OCI-M1 (cell line): ENCODE results near the gene RTN4.

Experiments used
- DNase-seq: peaks from one replicate; lab custom pipeline; 2025; lab: John Stamatoyannopoulos, UW

RTN4 gene

GRCh38 chr2:55038428-55038827, 11.8 kb downstream of the RTN4 start:
- DNase-seq = peak; percentile 59

GRCh38 chr2:55035716-55036115, 14.5 kb downstream of the RTN4 start:
- no peak for DNase-seq

- no peak for DNase-seq
These were observed 16.3 kb downstream of the RTN4 start for GRCh38 chr2:55033921-55034320.

GRCh38 chr2:55033076-55033742, 17.0 kb downstream of the RTN4 start:
- DNase-seq = peak; percentile 57

- no peak for DNase-seq
These were observed 18.7 kb downstream of the RTN4 start for GRCh38 chr2:55031505-55031904.

GRCh38 chr2:55030766-55031165, 19.5 kb downstream of the RTN4 start:
- no peak for DNase-seq

GRCh38 chr2:55029098-55029497, 21.2 kb downstream of the RTN4 start:
- DNase-seq = no peak

GRCh38 chr2:55027226-55027625, 23.0 kb downstream of the RTN4 start:
- DNase-seq = no peak

- no peak for DNase-seq
These were observed 24.0 kb downstream of the RTN4 start for GRCh38 chr2:55026202-55026601.

GRCh38 chr2:55025627-55026026, 24.6 kb downstream of the RTN4 start:
- no peak for DNase-seq

- DNase-seq = no peak
These were observed 25.2 kb downstream of the RTN4 start for GRCh38 chr2:55025082-55025481.

GRCh38 chr2:55022476-55022875, 27.8 kb downstream of the RTN4 start:
- no peak for DNase-seq

- peak; percentile 85 for DNase-seq
These were observed 30.6 kb downstream of the RTN4 start for GRCh38 chr2:55019526-55020258.

GRCh38 chr2:55018619-55019018, 31.6 kb downstream of the RTN4 start:
- no peak for DNase-seq

GRCh38 chr2:55017880-55018279, 32.4 kb downstream of the RTN4 start:
- no peak for DNase-seq

GRCh38 chr2:55017428-55017827, 32.8 kb downstream of the RTN4 start:
- no peak for DNase-seq

- DNase-seq = peak; percentile 69
These were observed 35.0 kb downstream of the RTN4 start for GRCh38 chr2:55014962-55015939.

GRCh38 chr2:55013936-55014335, 36.3 kb downstream of the RTN4 start:
- DNase-seq = no peak

- DNase-seq = no peak
These were observed 37.4 kb downstream of the RTN4 start for GRCh38 chr2:55012672-55013484.

- no peak for DNase-seq
These were observed 38.2 kb downstream of the RTN4 start for GRCh38 chr2:55011831-55012671.

- peak; percentile 21 for DNase-seq
These were observed 39.3 kb downstream of the RTN4 start for GRCh38 chr2:55010915-55011314.
